ENCODE data around the gene CEP128.
"Not testable (repeated sequence)": the region's sequence is repeated elsewhere in the genome, so short reads cannot be mapped to it uniquely, and the experiment has no call there.

Gene CEP128

GRCh38 chr14:80959496-80959895 is 18.0 kb upstream of the CEP128 start:
- TF ChIP-seq GATA1 (IDR thresholded peaks at IDR 0.05; ENCODE audit: low read depth, low read length) (no peak), POLR2A (IDR thresholded peaks at IDR 0.05; ENCODE audit: low read length) (no peak)
- no peak for DNase-seq

- TF ChIP-seq GATA1 (IDR thresholded peaks at IDR 0.05; ENCODE audit: low read depth, low read length) = no peak
- TF ChIP-seq POLR2A (IDR thresholded peaks at IDR 0.05; ENCODE audit: low read length) = no peak
- DNase-seq = no peak
These were observed 17.4 kb upstream of the CEP128 start for GRCh38 chr14:80958939-80959338.

GRCh38 chr14:80958226-80958625 is 16.7 kb upstream of the CEP128 start:
- no peak for TF ChIP-seq POLR2A (IDR thresholded peaks at IDR 0.05; ENCODE audit: low read length)
- no peak for TF ChIP-seq GATA1 (IDR thresholded peaks at IDR 0.05; ENCODE audit: low read depth, low read length)
- no peak for DNase-seq

- TF ChIP-seq GATA1 (IDR thresholded peaks at IDR 0.05; ENCODE audit: low read depth, low read length) (no peak), POLR2A (IDR thresholded peaks at IDR 0.05; ENCODE audit: low read length) (no peak)
- DNase-seq = no peak
These were observed 16.1 kb upstream of the CEP128 start for GRCh38 chr14:80957613-80958012.

- no peak for DNase-seq
- TF ChIP-seq POLR2A (IDR thresholded peaks at IDR 0.05; ENCODE audit: low read length) (no peak), GATA1 (IDR thresholded peaks at IDR 0.05; ENCODE audit: low read depth, low read length) (no peak)
These were observed 15.4 kb upstream of the CEP128 start for GRCh38 chr14:80956922-80957321.

- TF ChIP-seq POLR2A (IDR thresholded peaks at IDR 0.05; ENCODE audit: low read length) (no peak), GATA1 (IDR thresholded peaks at IDR 0.05; ENCODE audit: low read depth, low read length) (no peak)
- no peak for DNase-seq
These were observed 14.6 kb upstream of the CEP128 start for GRCh38 chr14:80956102-80956501.

- TF ChIP-seq GATA1 (IDR thresholded peaks at IDR 0.05; ENCODE audit: low read depth, low read length) (no peak), POLR2A (IDR thresholded peaks at IDR 0.05; ENCODE audit: low read length) (no peak)
- DNase-seq = peak in 1 of 2 experiments; percentile 26
These were observed 13.9 kb upstream of the CEP128 start, which contains the start of gene TSHR for GRCh38 chr14:80955416-80955941. Gene TSHR, plus strand, starts transcription at chr14:80955621. Its CDS starts 60 bp downstream, at chr14:80955681.

GRCh38 chr14:80954687-80955299 is 13.3 kb upstream of the CEP128 start:
- DNase-seq = peak; percentile 78 to 88
- TF ChIP-seq POLR2A (IDR thresholded peaks at IDR 0.05; ENCODE audit: low read length) (no peak), GATA1 (IDR thresholded peaks at IDR 0.05; ENCODE audit: low read depth, low read length) (no peak)

GRCh38 chr14:80953211-80953610 is 11.7 kb upstream of the CEP128 start:
- DNase-seq = not testable (repeated sequence)

- DNase-seq = no peak
- TF ChIP-seq GATA1 (IDR thresholded peaks at IDR 0.05; ENCODE audit: low read depth, low read length) (no peak), POLR2A (IDR thresholded peaks at IDR 0.05; ENCODE audit: low read length) (no peak)
These were observed 10.0 kb upstream of the CEP128 start for GRCh38 chr14:80951491-80951890.

- DNase-seq = no peak
- no peak for TF ChIP-seq POLR2A (IDR thresholded peaks at IDR 0.05; ENCODE audit: low read length)
- no peak for TF ChIP-seq GATA1 (IDR thresholded peaks at IDR 0.05; ENCODE audit: low read depth, low read length)
These were observed 6.8 kb upstream of the CEP128 start for GRCh38 chr14:80948291-80948690.

GRCh38 chr14:80946797-80947196 is 5.3 kb upstream of the CEP128 start:
- TF ChIP-seq GATA1 (IDR thresholded peaks at IDR 0.05; ENCODE audit: low read depth, low read length) = no peak
- no peak for TF ChIP-seq POLR2A (IDR thresholded peaks at IDR 0.05; ENCODE audit: low read length)
- no peak for DNase-seq

- no peak for DNase-seq
- TF ChIP-seq GATA1 (IDR thresholded peaks at IDR 0.05; ENCODE audit: low read depth, low read length) (no peak), POLR2A (IDR thresholded peaks at IDR 0.05; ENCODE audit: low read length) (no peak)
These were observed 4.6 kb upstream of the CEP128 start for GRCh38 chr14:80946187-80946586.

- DNase-seq = no peak
- no peak for TF ChIP-seq POLR2A (IDR thresholded peaks at IDR 0.05; ENCODE audit: low read length)
- TF ChIP-seq GATA1 (IDR thresholded peaks at IDR 0.05; ENCODE audit: low read depth, low read length) = no peak
These were observed 3.5 kb upstream of the CEP128 start for GRCh38 chr14:80944861-80945617.

- TF ChIP-seq POLR2A (IDR thresholded peaks at IDR 0.05; ENCODE audit: low read length) (no peak), GATA1 (IDR thresholded peaks at IDR 0.05; ENCODE audit: low read depth, low read length) (no peak)
- DNase-seq = peak; percentile 58 to 65
These were observed 658 bp upstream of the CEP128 start for GRCh38 chr14:80942191-80942600.

All from erythroblast (primary cell).